Testis (tissue), 2 donors: Measurements from ENCODE around the gene CALML5.

Source experiments
- CTCF ChIP-seq, 3 experiments: fragments of 450-650 bp in 2 of 3; fragments of 200-600 bp in 1 of 3; sonication (generic) in 1 of 3; IDR thresholded peaks; one replicate each; pipeline ENCODE4 v1.5.1; 2016 to 2019; ENCODE audit warnings: antibody characterized with exemption in 3 of 3, mild to moderate bottlenecking in 2 of 3, moderate library complexity in 1 of 3
- POLR2A ChIP-seq: fragments of 450-650 bp; IDR thresholded peaks from one replicate; pipeline ENCODE4 v1.6.1; 2017; ENCODE audit warnings: antibody characterized with exemption, mild to moderate bottlenecking, moderate library complexity

GRCh38 chr10:5502061-5502521 is 2.7 kb upstream of the CALML5 start:
- TF ChIP-seq CTCF (IDR thresholded peaks at IDR 0.05) (no peak), POLR2A (no peak)
